Measurements from ENCODE around the gene MTUS2. TPM values are rescaled to one million over a fixed set of nuclear protein-coding genes. Genes with fewer than 3 reads are reported as not detected.

Gene MTUS2
- polyA plus RNA-seq, 2 of the 4 experiments (the other 2 are of a cell fraction): not detected

- TF ChIP-seq HMGXB4 (CRISPR knock-in tag; IDR thresholded peaks at IDR 0.05; ENCODE audit: borderline replicate concordance): no peak
Measured at GRCh38 chr13:29504691-29505090, 684.6 kb downstream of the MTUS2 start (continued).

- POLR2A ChIA-PET: no interaction called here
- WGBS (ENCODE audit: missing lambda C conversion rate): 70% methylated on average over 17 of the region's 17 CpGs
Measured at GRCh38 chr13:29505511-29505910, 685.4 kb downstream of the MTUS2 start.

GRCh38 chr13:29505950-29506349, 685.8 kb downstream of the MTUS2 start:
- Histone ChIP-seq H3K4me3 (no peak overlapping the region), H3K4me2 (no peak overlapping the region), H3K4me1 (peaks cover 5% of the 10 kb centered on the region; the same call in 1 of the 3 replicates), H3K27ac (no peak overlapping the region), H3K9me3 (no peaks in the 10 kb centered on the region)
- no peak for DNase-seq (ENCODE audit: low read depth in 1 of 2, low spot score in 1 of 2)
- POLR2A ChIA-PET: no interaction called here
- no peak for ATAC-seq
- WGBS (ENCODE audit: missing lambda C conversion rate): 84% methylated on average over 4 of the region's 10 CpGs
- CTCF ChIA-PET: interaction anchor here (1.0 to 4.8 kb wide), 3 partner anchors 8 to 396 kb away, joined by 3 to 43 read pairs (median 38); no protein-coding TSS in a partner anchor
- no peak for FAIRE-seq
- TF ChIP-seq RAD21 (conservative IDR thresholded peaks at IDR 0.05 in 1 of 2, IDR thresholded peaks at IDR 0.05 in 1 of 2): no peak
- no peak for TF ChIP-seq EHF (CRISPR knock-in tag; IDR thresholded peaks at IDR 0.05)
- no peak for TF ChIP-seq E2F6 (IDR thresholded peaks at IDR 0.05; ENCODE audit: borderline replicate concordance, low read depth)
- TF ChIP-seq NFE2L2 (conservative IDR thresholded peaks at IDR 0.05; ENCODE audit: low read length): no peak
- no peak for TF ChIP-seq POLR2A (IDR thresholded peaks at IDR 0.05; ENCODE audit: low read length)
- TF ChIP-seq HOXB5 (CRISPR knock-in tag; IDR thresholded peaks at IDR 0.05): no peak
- TF ChIP-seq FOXS1 (CRISPR knock-in tag; IDR thresholded peaks at IDR 0.05): no peak
- TF ChIP-seq, protein P1, sequence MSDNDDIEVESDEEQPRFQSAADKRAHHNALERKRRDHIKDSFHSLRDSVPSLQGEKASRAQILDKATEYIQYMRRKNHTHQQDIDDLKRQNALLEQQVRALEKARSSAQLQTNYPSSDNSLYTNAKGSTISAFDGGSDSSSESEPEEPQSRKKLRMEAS (IDR thresholded peaks at IDR 0.05): no peak
- TF ChIP-seq EP300 (IDR thresholded peaks at IDR 0.05): no peak
- no peak for TF ChIP-seq HOXB13 (CRISPR knock-in tag; IDR thresholded peaks at IDR 0.05; ENCODE audit: low read depth)
- TF ChIP-seq CHD2 (IDR thresholded peaks at IDR 0.05; ENCODE audit: low read length, partially characterized antibody): no peak

More at GRCh38 chr13:29505511-29505910, 685.4 kb downstream of the MTUS2 start:
- no peak for FAIRE-seq
- Histone ChIP-seq H3K4me2 (no peak overlapping the region), H3K9me3 (no peaks in the 10 kb centered on the region), H3K27ac (no peak overlapping the region), H3K4me3 (no peak overlapping the region), H3K4me1 (peaks cover 5% of the 10 kb centered on the region; the same call in 1 of the 3 replicates)
- no peak for ATAC-seq
- TF ChIP-seq E2F6 (IDR thresholded peaks at IDR 0.05; ENCODE audit: borderline replicate concordance, low read depth) (no peak), SREBF2 (IDR thresholded peaks at IDR 0.05) (no peak), JUNB (IDR thresholded peaks at IDR 0.05) (no peak), CHD4 (IDR thresholded peaks at IDR 0.05; ENCODE audit: borderline replicate concordance) (no peak), PHF8 (IDR thresholded peaks at IDR 0.05; ENCODE audit: borderline replicate concordance, low read depth) (no peak), REST (IDR thresholded peaks at IDR 0.05) (no peak), FOXS1 (CRISPR knock-in tag; IDR thresholded peaks at IDR 0.05) (no peak), POLR2A (IDR thresholded peaks at IDR 0.05; ENCODE audit: low read length) (no peak), TFCP2L1 (CRISPR knock-in tag; IDR thresholded peaks at IDR 0.05) (no peak), RNF2 (IDR thresholded peaks at IDR 0.05; ENCODE audit: borderline replicate concordance, low read depth) (no peak), FOSB (CRISPR knock-in tag; IDR thresholded peaks at IDR 0.05) (no peak)
- TF ChIP-seq, protein P2, sequence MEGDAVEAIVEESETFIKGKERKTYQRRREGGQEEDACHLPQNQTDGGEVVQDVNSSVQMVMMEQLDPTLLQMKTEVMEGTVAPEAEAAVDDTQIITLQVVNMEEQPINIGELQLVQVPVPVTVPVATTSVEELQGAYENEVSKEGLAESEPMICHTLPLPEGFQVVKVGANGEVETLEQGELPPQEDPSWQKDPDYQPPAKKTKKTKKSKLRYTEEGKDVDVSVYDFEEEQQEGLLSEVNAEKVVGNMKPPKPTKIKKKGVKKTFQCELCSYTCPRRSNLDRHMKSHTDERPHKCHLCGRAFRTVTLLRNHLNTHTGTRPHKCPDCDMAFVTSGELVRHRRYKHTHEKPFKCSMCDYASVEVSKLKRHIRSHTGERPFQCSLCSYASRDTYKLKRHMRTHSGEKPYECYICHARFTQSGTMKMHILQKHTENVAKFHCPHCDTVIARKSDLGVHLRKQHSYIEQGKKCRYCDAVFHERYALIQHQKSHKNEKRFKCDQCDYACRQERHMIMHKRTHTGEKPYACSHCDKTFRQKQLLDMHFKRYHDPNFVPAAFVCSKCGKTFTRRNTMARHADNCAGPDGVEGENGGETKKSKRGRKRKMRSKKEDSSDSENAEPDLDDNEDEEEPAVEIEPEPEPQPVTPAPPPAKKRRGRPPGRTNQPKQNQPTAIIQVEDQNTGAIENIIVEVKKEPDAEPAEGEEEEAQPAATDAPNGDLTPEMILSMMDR (IDR thresholded peaks at IDR 0.05): no peak
- DNase-seq (ENCODE audit: low read depth in 1 of 2, low spot score in 1 of 2): no peak
- CTCF ChIA-PET: interaction anchor here (4.6 to 4.8 kb wide), 2 partner anchors 8 to 200 kb away, joined by 38 to 43 read pairs; no protein-coding TSS in a partner anchor
